HG03175 (cell line): ENCODE data around the gene LY6G5B.

ENCODE experiments used
- ATAC-seq: cut with Tn5 transposase; IDR thresholded peaks from one replicate; pipeline ENCODE4 v1.9.1; 2021; ENCODE audit warnings: mild to moderate bottlenecking, moderate library complexity; ENCODE audit not compliant: unreplicated experiment

The LY6G5B gene

GRCh38 chr6:31713465-31713864 lies 43.7 kb downstream of the LY6G5B start:
- no peak for ATAC-seq

- no peak for ATAC-seq
These were observed 44.4 kb downstream of the LY6G5B start for GRCh38 chr6:31713991-31714684.

- no peak for ATAC-seq
These were observed 45.5 kb downstream of the LY6G5B start, which contains the start of gene LY6G6D for GRCh38 chr6:31715022-31715958. Gene LY6G6D (plus strand): TSS chr6:31715348. CDS start chr6:31715356, 8 bp downstream.

GRCh38 chr6:31717499-31718222 lies 47.9 kb downstream of the LY6G5B start:
- ATAC-seq, result no peak

- ATAC-seq, result no peak
These were observed 48.5 kb downstream of the LY6G5B start for GRCh38 chr6:31718265-31718664.

- no peak for ATAC-seq
These were observed 49.2 kb downstream of the LY6G5B start for GRCh38 chr6:31719001-31719400.

- ATAC-seq, result no peak
These were observed 50.5 kb downstream of the LY6G5B start for GRCh38 chr6:31720196-31720770.

GRCh38 chr6:31721351-31722020 lies 51.7 kb downstream of the LY6G5B start, which contains the start of gene LY6G6C:
Gene LY6G6C (minus strand): TSS chr6:31721746. CDS start chr6:31721679, 67 bp downstream.
- ATAC-seq, result no peak

- no peak for ATAC-seq
These were observed 52.4 kb downstream of the LY6G5B start for GRCh38 chr6:31722173-31722572.
